HFFc6 (cell line): Measurements from ENCODE around the gene SLC27A6. TPM values are rescaled to one million over a fixed set of nuclear protein-coding genes. Genes with fewer than 3 reads are reported as not detected.

Experiments
- DNase-seq: peaks from one replicate; pipeline ENCODE4 v3.0.0-alpha.2; 2018
- H3K27ac Mint-ChIP-seq: 2 replicates; pipeline ENCODE4 v1.8.0; 2020; ENCODE audit warnings: mild to moderate bottlenecking, mixed read lengths
- H3K27me3 Mint-ChIP-seq: 2 replicates; pipeline ENCODE4 v1.8.0; 2021; ENCODE audit warnings: mild to moderate bottlenecking, moderate library complexity, mixed read lengths; ENCODE audit not compliant: insufficient read depth
- H3K36me3 Mint-ChIP-seq: 2 replicates; pipeline ENCODE4 v1.8.0; 2021; ENCODE audit warnings: low read depth, mixed read lengths
- H3K4me1 Mint-ChIP-seq: 2 replicates; pipeline ENCODE4 v1.8.0; 2020; ENCODE audit warnings: low read depth, mixed read lengths
- H3K4me3 Mint-ChIP-seq: 2 replicates; pipeline ENCODE4 v1.8.0; 2020; ENCODE audit warnings: mild to moderate bottlenecking, moderate library complexity, mixed read lengths
- H3K9me3 Mint-ChIP-seq: 2 replicates; pipeline ENCODE4 v1.8.0; 2020; ENCODE audit warnings: mild to moderate bottlenecking, mixed read lengths
- CTCF ChIP-seq: fragments of 200-600 bp; sonication (generic); IDR thresholded peaks from 2 replicates; pipeline ENCODE4 v1.5.0; 2021; ENCODE audit warnings: antibody characterized with exemption, mild to moderate bottlenecking
- total RNA-seq, 6 experiments: library from RNA; stranded (reverse); fragmentation: NEBNext Ultra II Directional; extraction: Animal tissue kit (Norgen Biotek cat#: 25700); gene quantifications; 2 replicates in 1 of 6; 3 replicates in 5 of 6; pipeline ENCODE4 v1.2.3, GENCODE V29; 2021

The SLC27A6 gene
- total RNA-seq, 6 experiments from 2014 or later = 0.09 to 0.11 TPM; not detected in 4

GRCh38 chr5:129077433-129078075 is 112.3 kb downstream of the SLC27A6 start:
- no peak for TF ChIP-seq CTCF
- Mint-ChIP-seq H3K4me1 (no peaks in the 10 kb centered on the region), H3K4me3 (no peak overlapping the region), H3K27me3 (no peaks in the 10 kb centered on the region), H3K27ac (no peak overlapping the region), H3K9me3 (no peaks in the 10 kb centered on the region), H3K36me3 (no peaks in the 10 kb centered on the region)
- no peak for DNase-seq

GRCh38 chr5:129078247-129078646 is 113.0 kb downstream of the SLC27A6 start:
- Mint-ChIP-seq H3K9me3 (no peaks in the 10 kb centered on the region), H3K36me3 (no peaks in the 10 kb centered on the region), H3K27ac (no peak overlapping the region), H3K27me3 (no peaks in the 10 kb centered on the region), H3K4me3 (no peak overlapping the region), H3K4me1 (no peaks in the 10 kb centered on the region)
- no peak for DNase-seq
- no peak for TF ChIP-seq CTCF

- TF ChIP-seq CTCF = no peak
- Mint-ChIP-seq H3K27me3 (no peaks in the 10 kb centered on the region), H3K4me1 (no peaks in the 10 kb centered on the region), H3K4me3 (no peak overlapping the region), H3K36me3 (no peaks in the 10 kb centered on the region), H3K27ac (no peak overlapping the region), H3K9me3 (no peaks in the 10 kb centered on the region)
- no peak for DNase-seq
These were observed 113.4 kb downstream of the SLC27A6 start for GRCh38 chr5:129078660-129079059.

GRCh38 chr5:129079496-129079895 is 114.2 kb downstream of the SLC27A6 start:
- Mint-ChIP-seq H3K4me1 (no peaks in the 10 kb centered on the region), H3K36me3 (no peaks in the 10 kb centered on the region), H3K9me3 (no peaks in the 10 kb centered on the region), H3K27me3 (no peaks in the 10 kb centered on the region; the same call in 1 of the 2 replicates), H3K4me3 (no peak overlapping the region), H3K27ac (no peak overlapping the region)
- DNase-seq = no peak
- no peak for TF ChIP-seq CTCF

GRCh38 chr5:129080766-129081165 is 115.5 kb downstream of the SLC27A6 start:
- Mint-ChIP-seq H3K36me3 (no peaks in the 10 kb centered on the region), H3K4me1 (no peaks in the 10 kb centered on the region), H3K27me3 (no peaks in the 10 kb centered on the region; the same call in 1 of the 2 replicates), H3K4me3 (no peak overlapping the region), H3K27ac (no peak overlapping the region), H3K9me3 (no peaks in the 10 kb centered on the region)
- DNase-seq = no peak
- TF ChIP-seq CTCF = no peak
